ENCODE data around the gene CST11. TPM values are rescaled to one million over a fixed set of nuclear protein-coding genes. Genes with fewer than 3 reads are reported as not detected.

The CST11 gene
- total RNA-seq, 1 experiment from 2014 or later: not detected

GRCh38 chr20:23415555-23415954 is 37.1 kb downstream of the CST11 start (continued):
- TF ChIP-seq ARID4B (CRISPR knock-in tag; IDR thresholded peaks at IDR 0.05; ENCODE audit: borderline replicate concordance): no peak
- no peak for TF ChIP-seq OVOL2 (CRISPR knock-in tag; IDR thresholded peaks at IDR 0.05; ENCODE audit: borderline replicate concordance)
- TF ChIP-seq FOXP1 (CRISPR knock-in tag; IDR thresholded peaks at IDR 0.05; ENCODE audit: borderline replicate concordance): no peak
- no peak for TF ChIP-seq JUN (CRISPR knock-in tag; IDR thresholded peaks at IDR 0.05)
- TF ChIP-seq NFYB (CRISPR knock-in tag; conservative IDR thresholded peaks at IDR 0.05; ENCODE audit: low read depth): no peak
- TF ChIP-seq PRDM15 (CRISPR knock-in tag; IDR thresholded peaks at IDR 0.05): no peak
- no peak for TF ChIP-seq E2F4 (CRISPR knock-in tag; IDR thresholded peaks at IDR 0.05; ENCODE audit: borderline replicate concordance, low read depth)

- Mint-ChIP-seq H3K4me1 (peaks cover 23% of the 10 kb centered on the region), H3K4me3 (no peak overlapping the region), H3K27ac (no peak overlapping the region), H3K9me3 (no peaks in the 10 kb centered on the region), H3K27me3 (ENCODE audit: low read depth) (no peaks in the 10 kb centered on the region), H3K36me3 (peaks cover 6% of the 10 kb centered on the region)
- POLR2A ChIA-PET: no interaction called here
- DNase-seq (ENCODE audit: low spot score) (no peak), ATAC-seq (no peak)
- CTCF ChIA-PET: no interaction called here
- TF ChIP-seq GTF2I (CRISPR knock-in tag; conservative IDR thresholded peaks at IDR 0.05): no peak
Measured at GRCh38 chr20:23414526-23415188, 38.0 kb downstream of the CST11 start.

GRCh38 chr20:23413862-23414422 is 38.7 kb downstream of the CST11 start:
- Mint-ChIP-seq H3K9me3 (no peaks in the 10 kb centered on the region), H3K27me3 (ENCODE audit: low read depth) (no peaks in the 10 kb centered on the region), H3K4me3 (no peak overlapping the region), H3K4me1 (peaks cover 17% of the 10 kb centered on the region), H3K36me3 (peaks cover 6% of the 10 kb centered on the region), H3K27ac (no peak overlapping the region)
- DNase-seq (ENCODE audit: low spot score) (no peak), ATAC-seq (no peak)
- ChIA-PET CTCF (no interaction called here), POLR2A (no interaction called here)
- TF ChIP-seq AR (CRISPR knock-in tag; IDR thresholded peaks at IDR 0.05) (no peak), ESRRA (CRISPR knock-in tag; IDR thresholded peaks at IDR 0.05; ENCODE audit: borderline replicate concordance) (no peak), SMAD3 (CRISPR knock-in tag; IDR thresholded peaks at IDR 0.05; ENCODE audit: borderline replicate concordance) (no peak), FOXK1 (CRISPR knock-in tag; IDR thresholded peaks at IDR 0.05) (no peak), CREM (CRISPR knock-in tag; IDR thresholded peaks at IDR 0.05) (no peak), USF1 (CRISPR knock-in tag; IDR thresholded peaks at IDR 0.05) (no peak), KAT7 (CRISPR knock-in tag; IDR thresholded peaks at IDR 0.05; ENCODE audit: borderline replicate concordance) (no peak), MAX (CRISPR knock-in tag; IDR thresholded peaks at IDR 0.05) (no peak), IRF1 (CRISPR knock-in tag; IDR thresholded peaks at IDR 0.05) (no peak)
